ENCODE data around the gene CYSRT1.

DNA sequence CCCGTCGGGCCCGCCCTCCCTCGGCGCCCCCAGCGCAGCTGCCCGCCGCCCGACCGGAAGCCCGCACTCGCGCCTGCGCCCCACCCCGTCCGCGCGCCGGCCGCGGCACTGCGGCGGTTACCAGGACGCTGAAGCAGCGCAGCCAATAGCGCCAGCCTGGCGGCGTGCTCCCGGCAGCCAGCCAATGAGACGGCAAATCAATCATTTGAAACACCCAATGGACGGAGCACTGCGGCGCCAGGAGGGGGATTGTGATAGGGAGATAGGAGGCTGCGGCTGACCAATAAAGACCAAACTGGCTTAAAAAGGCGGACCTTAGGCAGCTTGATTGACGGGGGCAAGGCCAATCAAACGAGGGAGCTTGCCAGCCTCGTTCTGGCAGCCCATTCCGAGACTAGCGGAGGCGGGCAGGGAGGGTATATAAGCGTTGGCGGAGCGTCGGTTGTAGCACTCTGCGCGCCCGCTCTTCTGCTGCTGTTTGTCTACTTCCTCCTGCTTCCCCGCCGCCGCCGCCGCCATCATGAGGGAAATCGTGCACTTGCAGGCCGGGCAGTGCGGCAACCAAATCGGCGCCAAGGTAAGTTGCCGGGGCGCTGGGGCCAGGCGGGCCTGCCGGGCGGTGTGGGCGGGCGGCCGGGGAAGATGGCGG, 16.0 kb downstream of the CYSRT1 start, which contains the start of gene TUBB4B:
- peak in 4 of 11 experiments; percentile 5 to 48 (median 30) for TF ChIP-seq CTCF (IDR thresholded peaks at IDR 0.05 in 8 of 11, conservative IDR thresholded peaks at IDR 0.05 in 3 of 11)
- TF ChIP-seq POLR2A (IDR thresholded peaks at IDR 0.05) = peak; percentile 100

Measured in spleen (tissue), 7 donors.